Mesothelial cell of epicardium (in vitro differentiated cells): ENCODE measurements around the gene HNRNPAB. TPM values are rescaled to one million over a fixed set of nuclear protein-coding genes. Genes with fewer than 3 reads are reported as not detected.
"Not testable (repeated sequence)": the region's sequence is repeated elsewhere in the genome, so short reads cannot be mapped to it uniquely, and the experiment has no call there.

Source experiments
- DNase-seq, 2 experiments: peaks; one replicate each; pipeline ENCODE4 v3.0.0; 2021; ENCODE audit warnings: low spot score in 2 of 2; ENCODE audit not compliant: unreplicated experiment in 2 of 2
- H3K27ac Mint-ChIP-seq: 2 replicates; pipeline ENCODE4 v1.8.0; 2021; ENCODE audit warnings: mixed read lengths
- H3K27me3 Mint-ChIP-seq: 2 replicates; pipeline ENCODE4 v1.8.0; 2021; ENCODE audit warnings: low read depth, mixed read lengths
- H3K36me3 Mint-ChIP-seq: 2 replicates; pipeline ENCODE4 v1.8.0; 2021; ENCODE audit warnings: mixed read lengths
- H3K4me1 Mint-ChIP-seq: 2 replicates; pipeline ENCODE4 v1.8.0; 2021; ENCODE audit warnings: mixed read lengths
- H3K4me3 Mint-ChIP-seq: 2 replicates; pipeline ENCODE4 v1.8.0; 2021; ENCODE audit warnings: mild to moderate bottlenecking, moderate library complexity, mixed read lengths
- H3K9me3 Mint-ChIP-seq: 2 replicates; pipeline ENCODE4 v1.8.0; 2021; ENCODE audit warnings: mixed read lengths
- total RNA-seq: library from RNA; stranded (reverse); gene quantifications from 3 replicates; pipeline ENCODE4 v1.2.1, GENCODE V29; 2021
- TF ChIP-seq, protein P1 (sequence below): fragments of 200-600 bp; sonication (generic); IDR thresholded peaks from one replicate; pipeline ENCODE4 v1.5.0; 2021; ENCODE audit warnings: antibody characterized with exemption; ENCODE audit not compliant: unreplicated experiment

Gene HNRNPAB
- total RNA-seq, 1 donor from 2014 or later, result 204 TPM

GRCh38 chr5:178238711-178239592 is 34.6 kb downstream of the HNRNPAB start:
- Mint-ChIP-seq H3K4me1 (peaks cover 2% of the 10 kb centered on the region), H3K27ac (no peak overlapping the region), H3K9me3 (no peaks in the 10 kb centered on the region), H3K4me3 (no peak overlapping the region), H3K27me3 (no peaks in the 10 kb centered on the region), H3K36me3 (no peaks in the 10 kb centered on the region)
- TF ChIP-seq, protein P1, sequence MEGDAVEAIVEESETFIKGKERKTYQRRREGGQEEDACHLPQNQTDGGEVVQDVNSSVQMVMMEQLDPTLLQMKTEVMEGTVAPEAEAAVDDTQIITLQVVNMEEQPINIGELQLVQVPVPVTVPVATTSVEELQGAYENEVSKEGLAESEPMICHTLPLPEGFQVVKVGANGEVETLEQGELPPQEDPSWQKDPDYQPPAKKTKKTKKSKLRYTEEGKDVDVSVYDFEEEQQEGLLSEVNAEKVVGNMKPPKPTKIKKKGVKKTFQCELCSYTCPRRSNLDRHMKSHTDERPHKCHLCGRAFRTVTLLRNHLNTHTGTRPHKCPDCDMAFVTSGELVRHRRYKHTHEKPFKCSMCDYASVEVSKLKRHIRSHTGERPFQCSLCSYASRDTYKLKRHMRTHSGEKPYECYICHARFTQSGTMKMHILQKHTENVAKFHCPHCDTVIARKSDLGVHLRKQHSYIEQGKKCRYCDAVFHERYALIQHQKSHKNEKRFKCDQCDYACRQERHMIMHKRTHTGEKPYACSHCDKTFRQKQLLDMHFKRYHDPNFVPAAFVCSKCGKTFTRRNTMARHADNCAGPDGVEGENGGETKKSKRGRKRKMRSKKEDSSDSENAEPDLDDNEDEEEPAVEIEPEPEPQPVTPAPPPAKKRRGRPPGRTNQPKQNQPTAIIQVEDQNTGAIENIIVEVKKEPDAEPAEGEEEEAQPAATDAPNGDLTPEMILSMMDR, result no peak
- DNase-seq, result no peak

DNA sequence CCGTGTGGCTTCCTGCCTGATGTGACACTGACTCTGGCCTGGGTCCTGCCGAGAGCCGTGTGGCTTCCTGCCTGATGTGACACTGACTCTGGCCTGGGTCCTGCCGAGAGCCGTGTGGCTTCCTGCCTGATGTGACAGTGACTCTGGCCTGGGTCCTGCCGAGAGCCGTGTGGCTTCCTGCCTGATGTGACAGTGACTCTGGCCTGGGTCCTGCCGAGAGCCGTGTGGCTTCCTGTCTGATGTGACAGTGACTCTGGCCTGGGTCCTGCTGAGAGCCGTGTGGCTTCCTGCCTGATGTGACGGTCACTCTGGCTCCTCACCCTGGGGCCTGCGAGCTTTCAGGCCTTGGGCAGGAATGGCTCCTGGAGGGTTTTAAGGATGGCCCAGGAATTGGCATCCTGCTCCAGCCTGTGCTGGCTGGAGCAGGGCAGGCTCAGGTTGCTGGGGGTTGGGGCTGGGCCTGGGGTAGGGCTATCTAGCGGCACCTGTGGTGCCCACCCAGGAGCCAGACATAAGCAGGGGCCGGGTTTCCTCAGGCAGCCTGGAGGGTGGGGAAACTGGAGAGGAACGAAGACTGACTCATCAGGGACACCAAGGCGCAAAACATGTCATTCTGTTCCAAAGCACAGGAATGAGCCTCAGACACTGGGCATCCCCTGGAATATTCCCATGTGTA is 35.4 kb downstream of the HNRNPAB start:
- H3K27ac Mint-ChIP-seq, H3K36me3 Mint-ChIP-seq, H3K27me3 Mint-ChIP-seq, H3K9me3 Mint-ChIP-seq, H3K4me3 Mint-ChIP-seq, H3K4me1 Mint-ChIP-seq, DNase-seq: not testable (repeated sequence)

- Mint-ChIP-seq H3K27ac (no peak overlapping the region), H3K4me1 (no peaks in the 10 kb centered on the region), H3K27me3 (no peaks in the 10 kb centered on the region), H3K4me3 (no peak overlapping the region), H3K9me3 (no peaks in the 10 kb centered on the region), H3K36me3 (no peaks in the 10 kb centered on the region)
- TF ChIP-seq, protein P1, result no peak
- DNase-seq, result no peak
Observed at GRCh38 chr5:178240341-178240741, 36.0 kb downstream of the HNRNPAB start.

DNA sequence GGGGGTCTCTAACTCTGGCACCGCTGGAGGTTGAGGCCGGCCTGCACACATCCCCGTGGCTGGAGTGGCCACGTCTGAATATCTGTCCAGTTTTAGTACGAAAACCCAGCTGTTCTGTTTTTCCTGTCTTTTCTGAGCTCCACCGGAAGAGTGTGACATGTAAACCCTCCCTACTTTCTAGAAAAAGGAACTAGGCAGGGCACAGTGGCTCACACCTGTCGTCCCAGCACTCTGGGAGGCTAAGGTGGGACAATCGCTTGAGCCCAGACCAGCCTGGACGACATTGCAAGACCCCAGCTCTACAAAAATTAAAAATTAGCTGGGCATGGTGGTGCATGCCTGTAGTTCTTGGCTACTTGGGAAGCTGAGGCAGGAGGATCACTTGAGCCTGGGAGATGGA is 36.4 kb downstream of the HNRNPAB start:
- Mint-ChIP-seq H3K4me1 (no peaks in the 10 kb centered on the region), H3K27me3 (no peaks in the 10 kb centered on the region), H3K36me3 (no peaks in the 10 kb centered on the region), H3K9me3 (no peaks in the 10 kb centered on the region), H3K4me3 (no peak overlapping the region), H3K27ac (no peak overlapping the region)
- TF ChIP-seq, protein P1, result no peak
- DNase-seq, result no peak

- Mint-ChIP-seq H3K36me3 (no peaks in the 10 kb centered on the region), H3K9me3 (no peaks in the 10 kb centered on the region), H3K27ac (no peak overlapping the region), H3K27me3 (no peaks in the 10 kb centered on the region), H3K4me1 (no peaks in the 10 kb centered on the region), H3K4me3 (no peak overlapping the region)
- DNase-seq, result no peak
- TF ChIP-seq, protein P1, result no peak
Observed at GRCh38 chr5:178241231-178241663, 36.9 kb downstream of the HNRNPAB start.

- H3K4me3 Mint-ChIP-seq, result no peak overlapping the region
- TF ChIP-seq, protein P1, result no peak
- H3K36me3 Mint-ChIP-seq, result no peaks in the 10 kb centered on the region
- H3K27me3 Mint-ChIP-seq, result no peaks in the 10 kb centered on the region
- no peak for DNase-seq
- H3K27ac Mint-ChIP-seq, result no peak overlapping the region
- H3K9me3 Mint-ChIP-seq, result no peaks in the 10 kb centered on the region
- H3K4me1 Mint-ChIP-seq, result no peaks in the 10 kb centered on the region
Observed at GRCh38 chr5:178241688-178242231, 37.4 kb downstream of the HNRNPAB start.
